Hair follicle dermal papilla cell (primary cell): Measurements from ENCODE around the gene PRDM9. TPM values are rescaled to one million over a fixed set of nuclear protein-coding genes. Genes with fewer than 3 reads are reported as not detected.

Experiments
- total RNA-seq: library from RNA; depleted of rRNA; stranded (reverse); fragments of >200 nt; gene quantifications from 2 replicates; pipeline ENCODE4 v1.2.3, GENCODE V29; 2012

The PRDM9 gene
- total RNA-seq, result not detected in 2 replicates

GRCh38 chr5:23507278-23507685 is at the start of gene PRDM9:
Gene PRDM9 (plus strand): TSS chr5:23507609. CDS start chr5:23509034, 1,425 bp downstream.

